HCT116 (cell line): ENCODE results near the gene SLAMF8. TPM values are rescaled to one million over a fixed set of nuclear protein-coding genes. Genes with fewer than 3 reads are reported as not detected.

ENCODE experiments used
- ATAC-seq: fragments of 200-7000 bp; cut with Tn5 transposase; 2 replicates; pipeline ENCODE4 v1.9.1; 2020; ENCODE audit warnings: mild to moderate bottlenecking, moderate library complexity
- BruUV-seq: library from RNA; stranded (reverse); fragments of 400-500 nt; replicated peaks from 2 replicates; lab custom pipeline; 2021; lab: Mats Ljungman, UMichigan
- CTCF ChIA-PET: fragments of 300-600 bp; sonication (Branson Sonifier 250); formaldehyde crosslinking; loops from one replicate; lab custom pipeline; 2021; ENCODE audit warnings: antibody characterized with exemption; lab: Charles Lee
- POLR2A ChIA-PET: fragments of 300-600, 350-600 bp; sonication (Branson Sonifier 250); formaldehyde crosslinking; loops from one replicate; lab custom pipeline; 2021; ENCODE audit warnings: antibody characterized with exemption; lab: Charles Lee
- RAD21 ChIA-PET, 2 experiments: fragments of 300-600 bp; sonication (Branson Sonifier 250); formaldehyde crosslinking; loops; one replicate each; lab custom pipeline; 2023; ENCODE audit warnings: low total read pairs in 2 of 2; ENCODE audit not compliant: uncharacterized antibody in 2 of 2, unreplicated experiment in 2 of 2, low non-redundant PET in 1 of 2; lab: Charles Lee
- DNase-seq: peaks from one replicate; pipeline ENCODE4 v3.0.0-alpha.2; 2010; ENCODE audit warnings: low read depth, low spot score
- H2AFZ ChIP-seq: fragments of 200-600 bp; shearing (Covaris generic), sonication (generic); 2 replicates; pipeline ENCODE4 v1.6.1; 2017; ENCODE audit warnings: low read depth, mixed run types, mixed read lengths, antibody characterized with exemption, low read length; ENCODE audit not compliant: poor library complexity, severe bottlenecking
- H3K27ac ChIP-seq: 2 replicates; pipeline ENCODE4 v1.5.1; 2012; ENCODE audit warnings: low read depth, low read length
- H3K27me3 ChIP-seq: fragments of 200-600 bp; sonication (generic); 2 replicates; pipeline ENCODE4 v1.6.1; 2016; ENCODE audit warnings: mixed run types, low read length, mixed read lengths; ENCODE audit not compliant: insufficient read depth
- H3K36me3 ChIP-seq, 2 experiments: fragments of 200-500 bp in 1 of 2; fragments of 200-600 bp in 1 of 2; sonication (Bioruptor generic) in 1 of 2; sonication (generic) in 1 of 2; 2 replicates each; pipeline versions ENCODE4 v1.5.1 to v1.6.1; 2014 to 2016; ENCODE audit warnings: low read length in 2 of 2, inconsistent platforms in 1 of 2, mixed read lengths in 1 of 2, mixed run types in 1 of 2; ENCODE audit not compliant: insufficient read depth in 2 of 2, control insufficient read depth in 1 of 2
- H3K4me1 ChIP-seq, 2 experiments: fragments of 200-600 bp in 1 of 2; sonication (generic) in 1 of 2; 2 replicates each; pipeline versions ENCODE4 v1.5.1 to v1.6.1; 2012 to 2017; ENCODE audit warnings: low read length in 2 of 2, inconsistent platforms in 1 of 2, mild to moderate bottlenecking in 1 of 2, mixed read lengths in 1 of 2, mixed run types in 1 of 2, moderate library complexity in 1 of 2; ENCODE audit not compliant: insufficient read depth in 2 of 2, control insufficient read depth in 1 of 2
- H3K4me2 ChIP-seq: fragments of 200-600 bp; sonication (generic); 2 replicates; pipeline ENCODE4 v1.6.1; 2017; ENCODE audit warnings: mixed run types, low read length, mixed read lengths
- H3K4me3 ChIP-seq, 2 experiments: fragments of 200-600 bp in 1 of 2; sonication (generic) in 1 of 2; replicated peaks in 1 of 2; 2 replicates each; pipeline ENCODE4 v1.5.1; 2011 to 2016; ENCODE audit warnings: low read length in 2 of 2, control low read depth in 1 of 2, low read depth in 1 of 2, mild to moderate bottlenecking in 1 of 2, mixed read lengths in 1 of 2, mixed run types in 1 of 2
- H3K79me2 ChIP-seq: fragments of 200-600 bp; sonication (generic); 2 replicates; pipeline ENCODE4 v1.6.1; 2017; ENCODE audit warnings: mild to moderate bottlenecking, mixed run types, low read length, moderate library complexity, mixed read lengths; ENCODE audit not compliant: insufficient read depth
- H3K9ac ChIP-seq: fragments of 200-600 bp; sonication (generic); 2 replicates; pipeline ENCODE4 v1.6.1; 2016; ENCODE audit warnings: low read length, mixed read lengths
- H3K9me2 ChIP-seq: fragments of 200-600 bp; sonication (generic), shearing (Covaris generic); 2 replicates; pipeline ENCODE4 v1.6.1; 2017; ENCODE audit warnings: mixed run types, mild to moderate bottlenecking, moderate library complexity; ENCODE audit not compliant: insufficient read depth
- H3K9me3 ChIP-seq, 2 experiments: fragments of 200-500 bp in 1 of 2; fragments of 200-600 bp in 1 of 2; sonication (Bioruptor generic) in 1 of 2; sonication (generic) in 1 of 2; 2 replicates each; pipeline ENCODE4 v1.6.1; 2014 to 2017; ENCODE audit warnings: low read length in 2 of 2, mixed read lengths in 2 of 2, inconsistent platforms in 1 of 2, low read depth in 1 of 2, mild to moderate bottlenecking in 1 of 2, mixed run types in 1 of 2, moderate library complexity in 1 of 2; ENCODE audit not compliant: control insufficient read depth in 1 of 2, insufficient read depth in 1 of 2
- H4K20me1 ChIP-seq: fragments of 200-600 bp; sonication (generic), shearing (Covaris generic); 2 replicates; pipeline ENCODE4 v1.6.1; 2017; ENCODE audit warnings: mixed run types, mild to moderate bottlenecking, moderate library complexity; ENCODE audit not compliant: insufficient read depth
- CBX3 ChIP-seq: IDR thresholded peaks from 2 replicates; pipeline ENCODE4 v1.6.1; 2012; ENCODE audit warnings: low read depth
- CTCF ChIP-seq, 3 experiments: fragments of 200-600 bp in 1 of 3; sonication (generic) in 1 of 3; IDR thresholded peaks in 2 of 3; conservative IDR thresholded peaks in 1 of 3; 2 replicates each; pipeline ENCODE4 v1.5.1; 2012 to 2017; ENCODE audit warnings: low read depth in 2 of 3, low read length in 2 of 3, antibody characterized with exemption in 1 of 3, borderline replicate concordance in 1 of 3, control low read depth in 1 of 3, mild to moderate bottlenecking in 1 of 3, mixed read lengths in 1 of 3, mixed run types in 1 of 3, moderate library complexity in 1 of 3; ENCODE audit not compliant: insufficient read depth in 1 of 3
- ELF1 ChIP-seq: IDR thresholded peaks from 2 replicates; pipeline ENCODE4 v1.6.1; 2012; ENCODE audit warnings: low read depth, borderline replicate concordance
- EZH2phosphoT487 ChIP-seq: fragments of 200-600 bp; IDR thresholded peaks from 2 replicates; pipeline ENCODE4 v1.6.1; 2018; ENCODE audit warnings: antibody characterized with exemption, borderline replicate concordance
- RAD21 ChIP-seq: IDR thresholded peaks from 2 replicates; pipeline ENCODE4 v1.6.1; 2012; ENCODE audit warnings: low read depth, mild to moderate bottlenecking
- YY1 ChIP-seq: IDR thresholded peaks from 2 replicates; pipeline ENCODE4 v1.6.1; 2011; ENCODE audit warnings: low read length, low read depth, moderate library complexity, mild to moderate bottlenecking; ENCODE audit not compliant: insufficient replicate concordance; ENCODE audit errors: extremely low read depth
- intact Hi-C: fragments of 100-400 bp; cut with micrococcal nuclease; formaldehyde crosslinking; loops from 2 replicates; pipeline ENCODE4 v1.10.0; 2022
- total RNA-seq: library from RNA; stranded (reverse); gene quantifications from one replicate; pipeline ENCODE4 v1.2.1, GENCODE V29; 2021; ENCODE audit not compliant: unreplicated experiment
- TF ChIP-seq, protein P1 (sequence below): IDR thresholded peaks from 2 replicates; pipeline ENCODE4 v1.6.1; 2012

Gene SLAMF8
- total RNA-seq, 1 experiment from 2014 or later = not detected

DNA sequence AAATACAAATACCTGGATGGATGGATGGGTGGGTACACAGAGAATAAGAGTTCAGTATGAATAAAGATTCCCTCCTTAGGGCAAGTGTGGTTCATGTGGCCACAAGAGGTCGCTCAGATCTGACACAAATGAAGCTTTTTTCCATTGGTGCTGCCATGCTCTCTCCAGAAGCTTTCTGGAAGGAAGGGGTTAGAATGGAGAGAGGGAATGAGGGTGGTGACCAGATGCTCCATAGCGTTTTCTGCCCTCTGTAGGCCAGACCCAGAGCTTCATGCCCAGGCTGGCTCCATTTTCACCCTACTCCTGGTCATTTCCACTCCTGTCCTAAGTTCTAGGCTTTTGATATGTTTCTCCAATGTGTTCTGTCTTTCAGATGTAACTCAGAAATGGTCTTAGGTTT lies 27.8 kb upstream of the SLAMF8 start:
- peaks cover 24% of the 10 kb centered on the region for H3K27me3 ChIP-seq
- intact Hi-C loops = loop anchor here (1.0 to 10.0 kb wide), 6 partner anchors 53 to 638 kb away; no protein-coding TSS in a partner anchor
- peak; percentile 97 for ATAC-seq
- CTCF ChIA-PET = interaction anchor here (0.6 to 9.3 kb wide), 32 partner anchors 9 to 667 kb away, joined by 3 to 229 read pairs (median 4); partner anchors contain the start of genes DUSP23, IGSF8 and SLAMF8
- H3K9me2 ChIP-seq = no peaks in the 10 kb centered on the region
- TF ChIP-seq CTCF (IDR thresholded peaks at IDR 0.05 in 2 of 3, conservative IDR thresholded peaks at IDR 0.05 in 1 of 3; ENCODE audit: borderline replicate concordance in 1 of 3, insufficient read depth in 1 of 3, low read depth in 2 of 3, low read length in 2 of 3) = peak; percentile 83 to 99 (median 91)
- TF ChIP-seq RAD21 = peak; percentile 96
- no peak for TF ChIP-seq ELF1
- TF ChIP-seq, protein P1, sequence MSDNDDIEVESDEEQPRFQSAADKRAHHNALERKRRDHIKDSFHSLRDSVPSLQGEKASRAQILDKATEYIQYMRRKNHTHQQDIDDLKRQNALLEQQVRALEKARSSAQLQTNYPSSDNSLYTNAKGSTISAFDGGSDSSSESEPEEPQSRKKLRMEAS = peak; percentile 63
- TF ChIP-seq YY1 = peak; percentile 55
- no peak for TF ChIP-seq EZH2phosphoT487
- TF ChIP-seq CBX3 = peak; percentile 87
- POLR2A ChIA-PET = interaction anchor here (0.9 to 2.7 kb wide), 2 partner anchors 10 to 92 kb away, joined by 5 to 35 read pairs; no protein-coding TSS in a partner anchor
- H3K9ac ChIP-seq = no peak overlapping the region
- no peak overlapping the region for H3K4me3 ChIP-seq
- RAD21 ChIA-PET = interaction anchor here (0.6 to 3.0 kb wide), 6 partner anchors 92 to 590 kb away, joined by 3 to 38 read pairs (median 6); no protein-coding TSS in a partner anchor
- H3K79me2 ChIP-seq = no peaks in the 10 kb centered on the region
- no peaks in the 10 kb centered on the region for H3K36me3 ChIP-seq
- H2AFZ ChIP-seq = peak overlapping the region; percentile 84
- BruUV-seq = no TSS peak
- no peaks in the 10 kb centered on the region for H4K20me1 ChIP-seq
- H3K4me2 ChIP-seq = no peak overlapping the region
- DNase-seq = peak; percentile 90
- no peaks in the 10 kb centered on the region for H3K4me1 ChIP-seq
- no peaks in the 10 kb centered on the region for H3K9me3 ChIP-seq
- no peak overlapping the region for H3K27ac ChIP-seq
